Activated CD8-positive, alpha-beta T cell treated with anti-CD3 and anti-CD28 coated beads for 36 hours (primary cell): ENCODE results near the gene HCK. TPM values are rescaled to one million over a fixed set of nuclear protein-coding genes. Genes with fewer than 3 reads are reported as not detected.

Experiments used
- ATAC-seq: fragments of 200-7000 bp; cut with Tn5 transposase; one replicate; pipeline ENCODE4 v1.10.0; 2021; ENCODE audit warnings: mild to moderate bottlenecking, moderate library complexity
- CTCF ChIA-PET: fragments of 350-600 bp; sonication (Branson Sonifier 250); formaldehyde crosslinking; loops from one replicate; lab custom pipeline; 2021; ENCODE audit warnings: antibody characterized with exemption; lab: Charles Lee
- POLR2A ChIA-PET: fragments of 350-600 bp; sonication (Branson Sonifier 250); formaldehyde crosslinking; loops from one replicate; lab custom pipeline; 2021; ENCODE audit warnings: antibody characterized with exemption; lab: Charles Lee
- DNase-seq: peaks from one replicate; pipeline ENCODE4 v3.0.0-alpha.2; 2020
- H3K27ac Mint-ChIP-seq: one replicate; pipeline ENCODE4 v1.8.0; 2021; ENCODE audit warnings: mild to moderate bottlenecking, mixed read lengths
- H3K27me3 Mint-ChIP-seq: one replicate; pipeline ENCODE4 v1.8.0; 2021; ENCODE audit warnings: mixed read lengths
- H3K36me3 Mint-ChIP-seq: one replicate; pipeline ENCODE4 v1.8.0; 2021; ENCODE audit warnings: low read depth, mixed read lengths
- H3K4me1 Mint-ChIP-seq: one replicate; pipeline ENCODE4 v1.8.0; 2021; ENCODE audit warnings: low read depth, mixed read lengths
- H3K4me3 Mint-ChIP-seq: one replicate; pipeline ENCODE4 v1.8.0; 2021; ENCODE audit warnings: mild to moderate bottlenecking, moderate library complexity, mixed read lengths
- H3K9me3 Mint-ChIP-seq: one replicate; pipeline ENCODE4 v1.8.0; 2021; ENCODE audit warnings: mixed read lengths
- CTCF ChIP-seq: fragments of 200-600 bp; IDR thresholded peaks from one replicate; pipeline ENCODE4 v1.8.0; 2022; ENCODE audit warnings: antibody characterized with exemption, mild to moderate bottlenecking
- intact Hi-C: fragments of 100-400 bp; cut with micrococcal nuclease; formaldehyde crosslinking; loops from one replicate; pipeline ENCODE4 v1.10.0; 2022
- total RNA-seq, 2 experiments: library from RNA; stranded (reverse); gene quantifications; one replicate each; pipeline ENCODE4 v1.2.3, GENCODE V29; 2021

HCK gene
- total RNA-seq, 2 experiments from 2014 or later, result not detected

GRCh38 chr20:32036252-32036651 lies 15.8 kb upstream of the HCK start:
- no peak for TF ChIP-seq CTCF
- Mint-ChIP-seq H3K9me3 (no peaks in the 10 kb centered on the region), H3K27me3 (peaks cover 31% of the 10 kb centered on the region), H3K4me3 (no peak overlapping the region), H3K36me3 (no peaks in the 10 kb centered on the region), H3K4me1 (no peaks in the 10 kb centered on the region), H3K27ac (no peak overlapping the region)
- no peak for ATAC-seq
- intact Hi-C loops, result no loop called here
- CTCF ChIA-PET, result interaction anchor here (2.2 to 3.2 kb wide), 3 partner anchors 55 to 190 kb away, joined by 8 to 12 read pairs (median 12); no protein-coding TSS in a partner anchor
- DNase-seq, result no peak
- POLR2A ChIA-PET, result no interaction called here

GRCh38 chr20:32036716-32037485 lies 15.1 kb upstream of the HCK start:
- ATAC-seq, result no peak
- ChIA-PET POLR2A (no interaction called here), CTCF (interaction anchor here (2.2 to 3.2 kb wide), 3 partner anchors 55 to 190 kb away, joined by 8 to 12 read pairs (median 12); no protein-coding TSS in a partner anchor)
- H3K27ac Mint-ChIP-seq, result no peak overlapping the region
- H3K4me1 Mint-ChIP-seq, result no peaks in the 10 kb centered on the region
- intact Hi-C loops, result no loop called here
- H3K27me3 Mint-ChIP-seq, result peaks cover 30% of the 10 kb centered on the region
- DNase-seq, result no peak
- H3K36me3 Mint-ChIP-seq, result no peaks in the 10 kb centered on the region
- no peak for TF ChIP-seq CTCF
- no peak overlapping the region for H3K4me3 Mint-ChIP-seq
- H3K9me3 Mint-ChIP-seq, result no peaks in the 10 kb centered on the region

- CTCF ChIA-PET, result no interaction called here
- H3K9me3 Mint-ChIP-seq, result no peaks in the 10 kb centered on the region
- DNase-seq (no peak), ATAC-seq (no peak)
- no peak for TF ChIP-seq CTCF
- intact Hi-C loops, result no loop called here
- H3K36me3 Mint-ChIP-seq, result no peaks in the 10 kb centered on the region
- no peak overlapping the region for H3K4me3 Mint-ChIP-seq
- POLR2A ChIA-PET, result no interaction called here
- H3K4me1 Mint-ChIP-seq, result no peaks in the 10 kb centered on the region
- no peak overlapping the region for H3K27ac Mint-ChIP-seq
- peaks cover 32% of the 10 kb centered on the region for H3K27me3 Mint-ChIP-seq
These were observed 14.1 kb upstream of the HCK start for GRCh38 chr20:32037929-32038328.

DNA sequence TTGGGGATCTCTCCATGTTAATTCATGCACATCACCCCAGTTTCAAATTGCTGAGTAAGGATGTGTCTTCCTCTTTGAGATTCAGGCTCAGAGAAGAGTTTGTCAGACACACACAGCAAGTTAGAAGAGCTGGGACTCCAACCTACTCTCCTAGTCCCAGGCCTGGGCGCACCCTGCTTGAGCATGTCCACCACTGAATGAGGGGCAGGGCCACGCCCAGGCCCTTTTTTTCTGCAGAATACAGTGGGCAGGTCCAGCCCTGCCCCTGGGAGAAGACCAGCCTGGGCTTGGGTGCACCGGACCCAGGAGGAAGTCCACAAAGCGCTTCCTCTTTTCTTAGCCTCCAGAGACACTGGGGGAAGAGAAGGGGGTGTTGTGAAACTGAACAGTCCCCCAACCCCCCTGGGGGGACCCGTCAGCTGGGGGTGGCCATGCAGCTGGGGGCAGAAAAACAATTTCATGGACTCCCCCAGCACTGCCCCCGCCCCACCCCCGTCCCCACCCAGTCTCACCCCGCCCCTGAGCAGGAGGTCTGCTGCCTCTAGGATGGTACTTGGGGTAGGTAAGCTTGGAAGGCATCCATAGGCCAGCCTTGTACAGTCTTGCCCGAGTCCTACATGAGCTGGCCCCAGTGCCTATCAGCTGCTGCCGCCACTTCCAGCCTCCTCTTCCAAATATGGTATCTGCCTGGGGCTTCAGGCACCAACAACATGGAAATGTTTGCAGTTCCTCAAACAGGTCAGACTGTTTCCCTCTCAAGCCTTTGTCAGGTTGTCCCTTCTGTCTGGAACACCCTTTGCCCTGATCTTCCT lies 11.7 kb upstream of the HCK start:
- no peak overlapping the region for H3K4me3 Mint-ChIP-seq
- peaks cover 36% of the 10 kb centered on the region for H3K27me3 Mint-ChIP-seq
- ChIA-PET POLR2A (no interaction called here), CTCF (interaction anchor here (4.2 kb wide), 1 partner anchor 9 kb away, joined by 40 read pairs; no protein-coding TSS in a partner anchor)
- no peaks in the 10 kb centered on the region for H3K36me3 Mint-ChIP-seq
- intact Hi-C loops, result no loop called here
- DNase-seq, result no peak
- H3K27ac Mint-ChIP-seq, result no peak overlapping the region
- H3K9me3 Mint-ChIP-seq, result no peaks in the 10 kb centered on the region
- TF ChIP-seq CTCF, result no peak
- ATAC-seq, result no peak
- H3K4me1 Mint-ChIP-seq, result no peaks in the 10 kb centered on the region

GRCh38 chr20:32045999-32046398 lies 6.0 kb upstream of the HCK start:
- ChIA-PET POLR2A (no interaction called here), CTCF (no interaction called here)
- DNase-seq (no peak), ATAC-seq (no peak)
- Mint-ChIP-seq H3K36me3 (no peaks in the 10 kb centered on the region), H3K9me3 (no peaks in the 10 kb centered on the region), H3K4me3 (no peak overlapping the region), H3K27ac (no peak overlapping the region), H3K4me1 (peaks cover 2% of the 10 kb centered on the region), H3K27me3 (peaks cover 42% of the 10 kb centered on the region)
- TF ChIP-seq CTCF, result no peak
- intact Hi-C loops, result no loop called here
